OCI-LY7 (cell line): ENCODE measurements around the gene CEMIP2. TPM values are rescaled to one million over a fixed set of nuclear protein-coding genes. Genes with fewer than 3 reads are reported as not detected.

Source experiments
- BruUV-seq: library from RNA; stranded (reverse); fragments of 400-500 nt; replicated peaks from 2 replicates; lab custom pipeline; 2021; lab: Mats Ljungman, UMichigan
- CTCF ChIA-PET: fragments of 300-600 bp; sonication (Branson Sonifier 250); formaldehyde crosslinking; loops from one replicate; lab custom pipeline; 2022; ENCODE audit warnings: antibody characterized with exemption; ENCODE audit not compliant: unreplicated experiment; lab: Charles Lee
- POLR2A ChIA-PET: fragments of 300-600 bp; sonication (Branson Sonifier 250); formaldehyde crosslinking; loops from one replicate; lab custom pipeline; 2022; ENCODE audit warnings: antibody characterized with exemption; lab: Charles Lee
- DNase-seq: peaks from one replicate; pipeline ENCODE4 v3.0.0-alpha.2; 2015; ENCODE audit warnings: low spot score
- H2AFZ ChIP-seq: fragments of 200-600 bp; sonication (generic), shearing (Covaris generic); 2 replicates; pipeline ENCODE4 v1.6.1; 2014; ENCODE audit warnings: mild to moderate bottlenecking, antibody characterized with exemption, low read length, moderate library complexity
- H3K27ac ChIP-seq: fragments of 200-600 bp; sonication (generic); 2 replicates; pipeline ENCODE4 v1.5.1; 2014; ENCODE audit warnings: mixed run types, low read depth, mild to moderate bottlenecking, moderate library complexity, low read length, inconsistent platforms; ENCODE audit not compliant: poor library complexity, severe bottlenecking
- H3K36me3 ChIP-seq: fragments of 200-600 bp; sonication (generic); 2 replicates; pipeline ENCODE4 v1.6.1; 2014; ENCODE audit warnings: mild to moderate bottlenecking, antibody characterized with exemption, low read length, moderate library complexity, mixed read lengths; ENCODE audit not compliant: insufficient read depth
- H3K4me1 ChIP-seq: fragments of 200-600 bp; sonication (generic); 2 replicates; pipeline ENCODE4 v1.5.1; 2014; ENCODE audit warnings: mild to moderate bottlenecking, low read length; ENCODE audit not compliant: insufficient read depth, poor library complexity, severe bottlenecking
- H3K4me2 ChIP-seq: fragments of 200-600 bp; sonication (generic); 2 replicates; pipeline ENCODE4 v1.6.1; 2014; ENCODE audit warnings: mild to moderate bottlenecking, low read length
- H3K4me3 ChIP-seq: fragments of 200-600 bp; sonication (generic); 2 replicates; pipeline ENCODE4 v1.5.1; 2014; ENCODE audit warnings: mild to moderate bottlenecking, low read depth, low read length; ENCODE audit not compliant: poor library complexity, severe bottlenecking
- H3K79me2 ChIP-seq: fragments of 200-600 bp; sonication (generic); 2 replicates; pipeline ENCODE4 v1.6.1; 2016; ENCODE audit warnings: low read depth, mild to moderate bottlenecking, low read length, moderate library complexity, mixed read lengths; ENCODE audit not compliant: insufficient read depth
- H3K9me2 ChIP-seq: fragments of 200-600 bp; sonication (generic); 2 replicates; pipeline ENCODE4 v1.6.1; 2016; ENCODE audit warnings: mild to moderate bottlenecking, low read length, mixed read lengths; ENCODE audit not compliant: insufficient read depth
- H3K9me3 ChIP-seq: fragments of 200-600 bp; sonication (generic); 2 replicates; pipeline ENCODE4 v1.6.1; 2014; ENCODE audit warnings: mild to moderate bottlenecking, mixed run types, low read length, mixed read lengths
- H4K20me1 ChIP-seq: fragments of 200-600 bp; sonication (generic); 2 replicates; pipeline ENCODE4 v1.6.1; 2014; ENCODE audit warnings: mild to moderate bottlenecking, antibody characterized with exemption, low read length, moderate library complexity, mixed read lengths; ENCODE audit not compliant: insufficient read depth
- CTCF ChIP-seq: fragments of 200-600 bp; sonication (generic); conservative IDR thresholded peaks from 2 replicates; pipeline ENCODE4 v1.5.1; 2014; ENCODE audit warnings: mild to moderate bottlenecking, antibody characterized with exemption, low read length, moderate library complexity, mixed read lengths
- EZH2phosphoT487 ChIP-seq: fragments of 200-600 bp; sonication (generic); IDR thresholded peaks from 2 replicates; pipeline ENCODE4 v1.6.1; 2018; ENCODE audit warnings: low read depth, borderline replicate concordance, mild to moderate bottlenecking, mixed run types, antibody characterized with exemption, low read length, moderate library complexity, mixed read lengths
- intact Hi-C: fragments of 100-400 bp; cut with micrococcal nuclease; formaldehyde crosslinking; loops from one replicate; pipeline ENCODE4 v1.10.0; 2022; ENCODE audit not compliant: unreplicated experiment
- total RNA-seq, 2 experiments: library from RNA; depleted of rRNA in 1 of 2; stranded (reverse); fragments of >200 nt in 1 of 2; shearing (Covaris generic) in 1 of 2; gene quantifications; 2 replicates each; pipeline ENCODE4 v1.2.3, GENCODE V29; 2014 to 2022

The CEMIP2 gene
- total RNA-seq, 2 experiments from 2014 or later, result 1.8 to 4.8 TPM

GRCh38 chr9:71758785-71759184, 9.5 kb downstream of the CEMIP2 start:
- Histone ChIP-seq H3K79me2 (no peaks in the 10 kb centered on the region), H4K20me1 (no peaks in the 10 kb centered on the region), H2AFZ (no peak overlapping the region), H3K36me3 (no peaks in the 10 kb centered on the region), H3K4me1 (no peaks in the 10 kb centered on the region), H3K9me2 (no peaks in the 10 kb centered on the region), H3K27ac (no peak overlapping the region), H3K4me3 (no peak overlapping the region), H3K4me2 (no peak overlapping the region), H3K9me3 (no peaks in the 10 kb centered on the region)
- POLR2A ChIA-PET, result interaction anchor here (0.8 kb wide), 1 partner anchor 11 kb away, joined by 5 read pairs; no protein-coding TSS in a partner anchor
- intact Hi-C loops, result no loop called here
- DNase-seq, result no peak
- CTCF ChIA-PET, result no interaction called here
- TF ChIP-seq EZH2phosphoT487 (no peak), CTCF (no peak)
- no TSS peak for BruUV-seq

GRCh38 chr9:71758277-71758676, 10.0 kb downstream of the CEMIP2 start:
- H4K20me1 ChIP-seq, result no peaks in the 10 kb centered on the region
- intact Hi-C loops, result no loop called here
- H3K36me3 ChIP-seq, result no peaks in the 10 kb centered on the region
- no peak overlapping the region for H3K27ac ChIP-seq
- POLR2A ChIA-PET, result interaction anchor here (0.8 kb wide), 1 partner anchor 10 kb away, joined by 5 read pairs; no protein-coding TSS in a partner anchor
- no peak for DNase-seq
- H2AFZ ChIP-seq, result no peak overlapping the region
- BruUV-seq, result no TSS peak
- no peak overlapping the region for H3K4me3 ChIP-seq
- CTCF ChIA-PET, result no interaction called here
- no peaks in the 10 kb centered on the region for H3K9me2 ChIP-seq
- no peaks in the 10 kb centered on the region for H3K4me1 ChIP-seq
- no peak for TF ChIP-seq EZH2phosphoT487
- no peak for TF ChIP-seq CTCF
- H3K79me2 ChIP-seq, result no peaks in the 10 kb centered on the region
- H3K4me2 ChIP-seq, result no peak overlapping the region
- H3K9me3 ChIP-seq, result no peaks in the 10 kb centered on the region

GRCh38 chr9:71756753-71757152, 11.6 kb downstream of the CEMIP2 start:
- ChIA-PET CTCF (no interaction called here), POLR2A (no interaction called here)
- BruUV-seq, result no TSS peak
- Histone ChIP-seq H3K4me2 (no peak overlapping the region), H2AFZ (no peak overlapping the region), H3K27ac (no peak overlapping the region), H4K20me1 (no peaks in the 10 kb centered on the region), H3K4me3 (no peak overlapping the region), H3K9me3 (no peaks in the 10 kb centered on the region), H3K9me2 (no peaks in the 10 kb centered on the region), H3K36me3 (no peaks in the 10 kb centered on the region), H3K79me2 (no peaks in the 10 kb centered on the region), H3K4me1 (no peaks in the 10 kb centered on the region)
- intact Hi-C loops, result no loop called here
- no peak for DNase-seq
- TF ChIP-seq EZH2phosphoT487, result no peak
- TF ChIP-seq CTCF, result no peak
